Neural cell (in vitro differentiated cells): ENCODE measurements around the gene MPP3.

Source experiments
- CTCF ChIP-seq: fragments of 450-650 bp; IDR thresholded peaks from 2 replicates; pipeline ENCODE4 v1.5.1; 2014; ENCODE audit warnings: antibody characterized with exemption, mild to moderate bottlenecking, moderate library complexity; ENCODE audit not compliant: poor library complexity, severe bottlenecking
- EP300 ChIP-seq: fragments of 450-650 bp; conservative IDR thresholded peaks from 2 replicates; pipeline ENCODE4 v1.6.1; 2014; ENCODE audit warnings: antibody characterized with exemption, mild to moderate bottlenecking, moderate library complexity; ENCODE audit not compliant: poor library complexity, severe bottlenecking
- REST ChIP-seq: IDR thresholded peaks from 2 replicates; pipeline ENCODE4 v1.6.1; 2012; ENCODE audit warnings: borderline replicate concordance
- SMC3 ChIP-seq: fragments of 450-650 bp; conservative IDR thresholded peaks from 2 replicates; pipeline ENCODE4 v1.6.1; 2014; ENCODE audit warnings: antibody characterized with exemption, mild to moderate bottlenecking, moderate library complexity; ENCODE audit not compliant: poor library complexity

- TF ChIP-seq CTCF (no peak), SMC3 (no peak), EP300 (no peak), REST (no peak)
Observed at GRCh38 chr17:43774304-43775250, 58.4 kb downstream of the MPP3 start.
